Mesodermal cell (in vitro differentiated cells): ENCODE data around the gene FLT3LG. TPM values are rescaled to one million over a fixed set of nuclear protein-coding genes. Genes with fewer than 3 reads are reported as not detected.

Experiments
- H3K27ac ChIP-seq: 2 replicates; pipeline ENCODE4 v1.7.0; 2013; ENCODE audit warnings: mild to moderate bottlenecking, low read depth, low read length, moderate library complexity; ENCODE audit not compliant: severe bottlenecking
- H3K36me3 ChIP-seq: 2 replicates; pipeline ENCODE4 v1.7.1; 2013; ENCODE audit warnings: mild to moderate bottlenecking, low read length, moderate library complexity; ENCODE audit not compliant: control insufficient read depth, insufficient read depth
- H3K4me1 ChIP-seq: one replicate; pipeline ENCODE4 v1.7.1; 2013; ENCODE audit warnings: mild to moderate bottlenecking, low read length; ENCODE audit not compliant: insufficient read depth, control insufficient read depth, poor library complexity, severe bottlenecking
- H3K4me3 ChIP-seq: 2 replicates; pipeline ENCODE4 v1.7.0; 2013; ENCODE audit warnings: low read length, control low read depth, mild to moderate bottlenecking; ENCODE audit not compliant: insufficient read depth, poor library complexity, severe bottlenecking; ENCODE audit errors: extremely low read depth
- H3K9me3 ChIP-seq: 2 replicates; pipeline ENCODE4 v1.7.1; 2013; ENCODE audit warnings: mild to moderate bottlenecking, low read length, moderate library complexity; ENCODE audit not compliant: control insufficient read depth
- WGBS, 2 experiments: methylation state at CpG; one replicate each; pipeline ENCODE4 v1.1.5; 2013; ENCODE audit warnings: missing lambda C conversion rate in 2 of 2; ENCODE audit not compliant: insufficient coverage in 2 of 2; 5-methylcytosine and 5-hydroxymethylcytosine counted together
- polyA plus RNA-seq, 2 experiments: library from polyadenylated mRNA; stranded (reverse); fragments of 50-300 nt; gene quantifications; one replicate each; pipeline ENCODE4 v1.2.3, GENCODE V29; 2013

FLT3LG gene
- 2.2 TPM for polyA plus RNA-seq (2013, experiment 1 of 2)
- polyA plus RNA-seq (2013, experiment 2 of 2), result 2.5 TPM

GRCh38 chr19:49473868-49474541, at the start of gene FLT3LG:
Gene FLT3LG (plus strand): TSS chr19:49474215. CDS start chr19:49474640, 425 bp downstream.
- Histone ChIP-seq H3K9me3 (no peaks in the 10 kb centered on the region), H3K27ac (no peak within 1 kb of the TSS), H3K36me3 (peaks cover 13% of the 10 kb centered on the region), H3K4me1 (peaks cover 8% of the 10 kb centered on the region), H3K4me3 (peak within 1 kb of the TSS; percentile 36)
- 17 to 36% methylated on average over 8 to 28 of the region's 33 CpGs for WGBS, 2 experiments

GRCh38 chr19:49425178-49425577, 48.8 kb upstream of the FLT3LG start, which contains the start of gene GFY:
Gene GFY (plus strand): TSS chr19:49425388. CDS start chr19:49426431, 1,043 bp downstream.
- 37 to 45% methylated on average over 4 to 5 of the region's 7 CpGs for WGBS, 2 experiments

GRCh38 chr19:49425922-49426592, 48.0 kb upstream of the FLT3LG start:
- Histone ChIP-seq H3K27ac (no peak overlapping the region), H3K4me3 (no peak overlapping the region), H3K36me3 (no peaks in the 10 kb centered on the region), H3K9me3 (no peaks in the 10 kb centered on the region), H3K4me1 (peaks cover 18% of the 10 kb centered on the region)
- WGBS, 2 experiments, result 9 to 13% methylated on average over 24 to 27 of the region's 30 CpGs

More at GRCh38 chr19:49425178-49425577, 48.8 kb upstream of the FLT3LG start, which contains the start of gene GFY:
- no peaks in the 10 kb centered on the region for H3K9me3 ChIP-seq
- H3K27ac ChIP-seq, result no peak within 1 kb of the TSS
- no peak within 1 kb of the TSS for H3K4me3 ChIP-seq
- peaks cover 18% of the 10 kb centered on the region for H3K4me1 ChIP-seq
- no peaks in the 10 kb centered on the region for H3K36me3 ChIP-seq

GRCh38 chr19:49427339-49427738, 46.7 kb upstream of the FLT3LG start:
- Histone ChIP-seq H3K27ac (no peak overlapping the region), H3K4me3 (no peak overlapping the region), H3K4me1 (peaks cover 18% of the 10 kb centered on the region), H3K9me3 (no peaks in the 10 kb centered on the region), H3K36me3 (no peaks in the 10 kb centered on the region)
- 58 to 67% methylated on average over 9 to 11 of the region's 12 CpGs for WGBS, 2 experiments

- H3K36me3 ChIP-seq, result no peaks in the 10 kb centered on the region
- peaks cover 18% of the 10 kb centered on the region for H3K4me1 ChIP-seq
- WGBS, 2 experiments, result 4 to 5% methylated on average over 42 to 44 of the region's 45 CpGs
- no peaks in the 10 kb centered on the region for H3K9me3 ChIP-seq
- H3K27ac ChIP-seq, result no peak overlapping the region
- peak overlapping the region; percentile 19 for H3K4me3 ChIP-seq
Observed at GRCh38 chr19:49427855-49428546, 46.0 kb upstream of the FLT3LG start.

GRCh38 chr19:49428547-49429451, 45.2 kb upstream of the FLT3LG start:
- H3K9me3 ChIP-seq, result no peaks in the 10 kb centered on the region
- H3K27ac ChIP-seq, result no peak overlapping the region
- H3K36me3 ChIP-seq, result no peaks in the 10 kb centered on the region
- H3K4me3 ChIP-seq, result peak overlapping the region; percentile 19
- peaks cover 11% of the 10 kb centered on the region for H3K4me1 ChIP-seq
- WGBS, 2 experiments, result 27 to 28% methylated on average over 13 to 20 of the region's 29 CpGs

GRCh38 chr19:49430172-49430677, 43.8 kb upstream of the FLT3LG start:
- WGBS, 2 experiments, result 72 to 85% methylated on average over 6 to 8 of the region's 9 CpGs
- Histone ChIP-seq H3K9me3 (no peaks in the 10 kb centered on the region), H3K4me3 (no peak overlapping the region), H3K27ac (no peak overlapping the region), H3K4me1 (peaks cover 10% of the 10 kb centered on the region), H3K36me3 (no peaks in the 10 kb centered on the region)

- H3K4me3 ChIP-seq, result no peak overlapping the region
- 70 to 71% methylated on average over 27 to 28 of the region's 28 CpGs for WGBS, 2 experiments
- H3K36me3 ChIP-seq, result no peaks in the 10 kb centered on the region
- H3K27ac ChIP-seq, result no peak overlapping the region
- no peaks in the 10 kb centered on the region for H3K9me3 ChIP-seq
- peaks cover 10% of the 10 kb centered on the region for H3K4me1 ChIP-seq
Observed at GRCh38 chr19:49430678-49431329, 43.2 kb upstream of the FLT3LG start.

- no peaks in the 10 kb centered on the region for H3K36me3 ChIP-seq
- H3K27ac ChIP-seq, result no peak overlapping the region
- H3K9me3 ChIP-seq, result no peaks in the 10 kb centered on the region
- peaks cover 10% of the 10 kb centered on the region for H3K4me1 ChIP-seq
- no peak overlapping the region for H3K4me3 ChIP-seq
- 66 to 73% methylated on average over 22 to 23 of the region's 29 CpGs for WGBS, 2 experiments
Observed at GRCh38 chr19:49431330-49431749, 42.7 kb upstream of the FLT3LG start.
